Stimulated activated naive CD4-positive, alpha-beta T cell treated with Interleukin-2 at 50 U/mL for 16 hours (primary cell): ENCODE data around the gene MLEC.
"Not testable (repeated sequence)": the region's sequence is repeated elsewhere in the genome, so short reads cannot be mapped to it uniquely, and the experiment has no call there.

Source experiments
- DNase-seq: peaks from one replicate; lab custom pipeline; 2025; lab: John Stamatoyannopoulos, UW

The MLEC gene

DNA sequence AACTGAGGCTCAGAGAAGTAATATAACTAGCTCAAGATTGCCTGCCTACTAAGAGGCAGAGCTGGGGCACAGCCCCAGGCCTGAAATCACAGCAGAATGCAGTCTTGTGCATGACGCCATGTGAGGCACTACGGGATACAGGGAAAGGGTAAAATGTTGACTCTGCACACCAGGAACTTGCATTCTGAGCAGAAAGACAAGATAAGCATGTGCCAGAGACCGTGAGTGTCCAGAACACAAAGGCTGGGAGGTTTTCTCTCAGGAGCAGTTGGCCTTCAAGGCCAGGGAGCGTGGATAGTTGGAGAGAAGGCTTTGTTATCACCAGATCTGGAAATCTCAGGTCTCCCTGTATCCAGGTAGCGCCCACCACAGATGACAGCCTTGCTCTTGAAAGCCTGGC lies 23.2 kb upstream of the MLEC start:
- DNase-seq: no peak

DNA sequence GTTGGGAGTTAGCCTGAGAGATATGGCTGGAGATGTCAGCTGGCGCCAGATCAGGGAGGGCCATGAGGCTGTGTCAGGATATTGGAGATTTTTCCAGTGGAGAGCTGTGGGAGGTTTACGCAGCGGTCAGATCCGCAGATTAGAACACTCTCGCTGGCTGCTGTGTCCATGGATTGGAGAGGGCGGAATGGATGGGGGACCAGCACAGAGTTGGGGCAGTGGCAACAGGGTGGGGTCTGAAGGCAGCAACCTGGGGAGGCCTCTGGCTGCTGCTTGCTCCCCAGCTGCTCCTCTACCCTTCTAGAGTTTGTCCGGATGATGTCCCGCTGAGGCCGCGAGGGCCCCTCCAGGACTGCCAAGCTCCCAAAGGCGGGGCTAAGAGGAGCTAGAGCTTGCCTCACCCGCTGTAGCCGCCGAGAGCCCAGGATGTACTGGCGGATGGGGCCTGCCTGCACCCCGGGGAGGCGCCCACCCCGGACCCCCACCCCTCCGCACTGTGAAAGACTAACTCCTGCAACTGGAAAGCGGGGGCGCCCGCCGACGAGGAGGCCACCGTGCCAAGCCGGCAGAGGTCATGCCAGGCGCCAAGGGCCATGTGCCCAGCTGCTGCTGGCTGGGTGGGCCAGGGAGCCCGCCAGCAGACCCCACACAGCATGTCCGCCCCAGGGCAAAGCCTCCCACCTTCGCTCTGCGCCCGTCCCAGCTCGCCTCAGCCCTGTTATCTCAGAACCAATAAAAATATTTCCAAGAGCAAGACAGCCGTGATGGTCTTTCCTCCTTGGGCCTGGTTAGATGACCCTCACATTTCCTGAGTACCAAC lies 20.2 kb upstream of the MLEC start:
- DNase-seq: no peak

DNA sequence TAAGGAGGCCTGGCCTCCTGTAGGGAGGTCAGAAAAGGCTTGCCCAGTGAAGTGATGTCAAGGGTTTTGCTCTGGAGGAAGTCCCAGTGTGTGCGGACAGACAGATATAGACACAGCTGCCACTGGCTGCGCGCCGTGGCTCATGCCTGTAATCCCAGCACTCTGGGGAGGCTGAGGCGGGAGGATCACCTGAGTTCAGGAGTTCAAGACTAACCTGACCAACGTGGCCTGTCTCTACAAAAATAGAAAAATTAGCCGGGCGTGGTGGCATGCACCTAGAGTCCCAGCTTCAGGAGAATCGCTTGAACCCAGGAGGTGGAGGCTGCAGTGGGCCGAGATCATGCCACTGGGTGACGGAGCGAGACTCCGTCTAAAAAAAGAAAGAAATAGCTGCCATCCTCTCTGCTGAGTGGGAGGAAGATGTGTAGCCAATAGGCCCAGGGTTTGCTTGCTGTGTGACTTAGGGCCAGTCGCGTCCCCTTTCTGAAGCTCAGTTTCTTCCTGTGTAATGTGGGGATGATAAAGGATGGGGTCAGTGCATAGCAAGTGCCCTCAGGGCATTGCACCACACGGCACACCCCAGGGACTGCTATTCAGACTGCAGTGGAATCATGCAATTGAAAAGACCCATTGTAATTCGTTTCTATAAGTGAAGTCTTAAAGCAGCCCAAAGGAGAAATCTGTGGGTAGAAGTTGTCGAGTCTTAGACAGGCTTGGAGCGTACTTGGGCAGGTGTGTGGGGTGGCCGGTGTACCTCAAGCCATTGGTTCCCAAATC lies 18.7 kb upstream of the MLEC start:
- no peak for DNase-seq

DNA sequence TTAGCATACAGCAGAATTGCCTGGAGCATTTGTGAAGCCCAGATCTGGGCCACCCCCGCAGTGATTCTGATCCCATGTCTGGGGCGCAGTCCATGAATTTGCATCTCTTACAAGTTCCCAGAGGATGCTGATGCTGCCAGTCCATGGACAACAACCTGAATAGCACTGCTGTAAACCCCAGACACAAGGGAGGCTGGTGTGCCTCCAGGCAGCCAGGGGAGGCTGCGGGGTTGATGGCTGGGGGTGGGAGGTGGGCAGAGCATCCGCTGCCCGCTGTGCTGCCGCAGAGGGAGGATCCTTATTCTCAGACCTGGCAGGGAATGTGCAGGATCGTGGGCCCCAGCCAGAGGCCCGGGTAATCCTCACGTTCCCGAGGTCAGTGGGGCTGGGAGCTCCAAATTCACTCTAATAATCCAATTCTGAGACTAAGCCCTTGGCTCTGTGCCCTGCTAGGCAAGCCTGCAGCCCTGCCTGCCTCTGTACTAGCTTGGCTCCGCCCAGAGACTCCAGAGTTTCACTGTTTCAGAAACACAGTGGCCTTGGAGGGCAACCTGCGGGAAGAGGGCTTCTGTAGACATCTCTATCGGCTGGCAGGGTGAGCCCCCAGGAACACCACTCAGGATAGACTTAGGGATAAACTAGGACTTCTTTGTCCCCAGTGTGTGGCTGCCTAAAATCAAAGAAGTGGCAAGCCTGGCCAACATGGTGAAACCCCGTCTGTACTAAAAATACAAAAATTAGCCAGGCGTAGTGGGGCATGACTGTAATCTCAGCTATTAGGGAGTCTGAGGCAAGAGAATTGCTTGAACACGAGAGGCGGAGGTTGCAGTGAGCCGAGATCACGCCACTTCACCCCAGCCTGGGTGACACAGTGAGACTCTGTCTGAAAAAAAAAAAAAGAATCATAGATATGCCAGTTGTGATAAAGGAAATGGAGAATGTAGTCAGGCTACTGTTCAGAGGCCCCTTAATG lies 17.8 kb upstream of the MLEC start:
- no peak for DNase-seq

- DNase-seq: not testable (repeated sequence)
Measured at GRCh38 chr12:120670237-120670636, 16.7 kb upstream of the MLEC start.

DNA sequence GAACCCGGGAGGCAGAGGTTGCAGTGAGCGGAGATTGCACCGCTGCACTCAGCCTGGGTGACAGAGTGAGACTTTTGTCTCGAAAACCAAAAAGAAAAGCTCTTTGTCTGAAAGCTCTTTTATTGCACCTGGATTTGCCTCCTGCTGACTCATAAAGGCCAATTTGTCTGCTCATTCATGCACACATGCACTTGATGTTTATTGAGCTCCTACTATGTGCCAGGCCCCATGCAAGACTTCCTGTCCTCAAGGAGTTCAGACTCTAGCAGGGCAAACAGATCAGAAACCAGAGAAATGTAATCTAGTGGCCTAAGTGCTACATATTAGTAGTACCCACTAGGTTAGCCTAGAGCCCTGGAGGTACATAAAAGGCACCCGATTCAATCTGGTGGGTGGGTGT lies 16.3 kb upstream of the MLEC start:
- DNase-seq: no peak

DNA sequence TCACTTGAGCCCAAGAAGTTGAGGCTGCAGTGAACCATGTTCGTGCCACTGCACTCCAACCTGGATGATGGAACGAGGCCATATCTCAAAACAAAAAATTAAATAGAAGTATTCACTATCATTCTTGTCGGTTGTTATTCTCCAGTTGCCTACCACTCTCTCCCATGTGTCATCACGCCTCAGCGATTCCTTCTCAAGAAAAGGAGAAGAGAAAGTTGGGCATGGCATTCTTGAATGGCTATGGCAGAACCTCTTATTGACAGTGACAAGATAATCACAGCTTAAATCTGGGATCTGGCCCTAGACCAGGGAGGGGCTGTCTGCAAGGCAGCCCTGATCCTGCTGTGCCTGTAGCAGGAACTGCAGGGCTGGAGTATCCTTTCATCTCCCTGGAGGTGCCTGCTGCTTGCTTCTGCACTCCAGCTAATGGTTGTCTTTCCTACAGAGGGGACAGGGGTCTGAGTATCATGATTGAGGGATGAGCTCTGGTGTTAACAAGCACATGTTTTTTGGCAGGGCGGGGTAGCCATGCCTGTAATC lies 12.8 kb upstream of the MLEC start:
- no peak for DNase-seq

DNA sequence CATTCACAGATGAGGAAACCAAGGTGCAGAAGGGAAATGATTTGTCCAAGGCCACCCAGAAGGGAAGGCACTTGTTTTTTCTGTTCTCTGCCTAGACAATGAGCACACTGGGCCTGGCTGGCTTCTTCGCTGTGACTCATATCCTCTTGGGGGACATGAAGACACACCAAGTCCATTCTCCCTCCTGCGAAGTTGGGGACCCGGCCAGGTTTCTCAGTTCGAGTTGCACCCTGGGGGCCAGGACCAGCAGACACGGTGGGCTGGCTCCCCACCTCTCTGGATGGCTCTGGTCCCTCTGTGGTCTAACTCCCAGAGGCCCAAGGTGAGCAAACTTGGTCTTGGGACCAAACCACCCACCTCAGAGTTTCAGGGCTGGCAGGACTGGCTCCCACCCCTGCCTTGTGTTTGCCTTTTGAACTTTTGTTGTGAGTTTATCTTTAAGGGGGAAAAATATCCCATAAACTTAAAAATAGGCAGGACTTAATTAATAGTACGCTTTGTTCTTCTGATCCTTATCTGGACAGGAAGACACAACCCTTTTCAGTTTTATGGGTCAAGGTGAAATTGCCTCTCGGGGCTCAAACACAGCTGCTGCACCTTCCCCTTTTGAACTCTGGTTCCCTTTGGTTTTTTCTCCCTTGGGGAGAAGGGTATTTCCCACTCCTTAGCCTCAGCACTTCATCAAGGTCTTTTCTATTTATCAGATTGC lies 9.0 kb upstream of the MLEC start:
- DNase-seq: no peak

DNA sequence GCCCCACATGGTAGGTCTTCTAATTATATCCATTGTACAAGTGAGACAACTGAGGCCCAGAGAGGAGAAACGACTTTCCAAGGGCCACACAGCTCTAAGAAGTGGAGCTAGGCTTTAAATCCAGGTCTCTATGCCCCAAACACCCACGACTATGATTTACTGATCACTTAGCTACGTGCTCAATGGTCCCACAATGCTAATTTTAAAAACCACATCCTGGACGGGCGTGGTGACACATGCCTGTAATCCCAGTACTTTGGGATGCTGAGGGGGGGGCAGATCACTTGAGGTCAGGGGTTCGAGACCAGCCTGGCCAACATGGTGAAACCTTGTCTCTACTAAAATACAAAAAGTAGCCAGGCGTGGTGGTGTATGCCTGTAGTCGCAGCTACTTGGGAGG lies 8.4 kb upstream of the MLEC start:
- no peak for DNase-seq

DNA sequence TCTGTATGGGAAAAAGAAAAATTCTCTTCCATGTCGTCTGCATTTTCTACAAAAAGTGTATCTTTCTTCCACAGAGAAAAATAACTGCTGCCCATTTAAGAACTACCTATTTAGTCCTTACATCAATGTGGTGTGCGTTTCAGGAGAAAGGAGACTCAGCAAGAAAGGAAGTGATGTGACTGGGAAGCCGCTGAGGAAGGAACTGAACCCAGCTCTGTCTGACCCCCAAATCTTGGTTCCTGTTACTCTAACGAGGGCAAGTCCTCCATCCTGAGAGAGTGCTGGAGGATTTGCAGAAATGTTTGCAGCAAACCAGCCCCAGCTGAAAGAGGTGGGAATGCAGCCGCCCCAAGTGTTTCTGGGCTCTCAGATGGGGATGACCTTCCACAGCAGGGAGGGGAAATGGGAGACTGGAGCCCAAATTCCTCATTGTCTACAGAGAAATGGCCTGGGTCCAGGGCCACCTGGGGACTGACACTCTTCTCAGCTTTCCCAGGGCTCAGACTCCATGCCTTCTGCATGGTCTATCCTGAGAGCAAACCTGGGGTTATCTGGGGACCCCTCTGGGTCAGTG lies 6.7 kb upstream of the MLEC start:
- DNase-seq: no peak

GRCh38 chr12:120684523-120684932 lies 2.4 kb upstream of the MLEC start:
- no peak for DNase-seq

- DNase-seq: no peak
Measured at GRCh38 chr12:120685522-120685921, 1.4 kb upstream of the MLEC start.

GRCh38 chr12:120686151-120686689 lies 729 bp upstream of the MLEC start:
- peak; percentile 98 for DNase-seq

- DNase-seq: peak; percentile 43
Measured at GRCh38 chr12:120687578-120688289, 785 bp downstream of the MLEC start.

- no peak for DNase-seq
Measured at GRCh38 chr12:120688527-120689071, 1.6 kb downstream of the MLEC start.

GRCh38 chr12:120689397-120690082 lies 2.6 kb downstream of the MLEC start:
- DNase-seq: no peak

GRCh38 chr12:120690083-120690450 lies 3.1 kb downstream of the MLEC start:
- no peak for DNase-seq

DNA sequence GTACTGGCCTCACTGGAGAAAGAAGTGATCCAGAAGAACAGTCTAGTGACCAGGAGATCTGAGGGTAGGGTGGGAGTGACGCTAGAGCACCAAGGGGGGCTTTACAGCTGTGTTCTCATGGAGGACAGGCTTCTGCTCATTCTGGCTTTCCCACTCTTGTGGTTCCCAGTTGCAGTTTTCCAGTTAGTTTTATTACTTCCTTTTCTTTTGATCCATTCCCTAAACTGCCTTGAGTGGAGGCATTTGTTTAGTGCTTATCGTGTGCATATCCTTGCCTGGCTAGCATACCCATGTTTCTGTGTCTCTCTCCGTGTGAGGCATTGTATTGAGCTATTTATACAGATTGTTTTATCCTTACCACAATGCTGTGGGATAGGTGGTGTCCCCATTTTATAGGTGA lies 4.0 kb downstream of the MLEC start:
- DNase-seq: no peak

DNA sequence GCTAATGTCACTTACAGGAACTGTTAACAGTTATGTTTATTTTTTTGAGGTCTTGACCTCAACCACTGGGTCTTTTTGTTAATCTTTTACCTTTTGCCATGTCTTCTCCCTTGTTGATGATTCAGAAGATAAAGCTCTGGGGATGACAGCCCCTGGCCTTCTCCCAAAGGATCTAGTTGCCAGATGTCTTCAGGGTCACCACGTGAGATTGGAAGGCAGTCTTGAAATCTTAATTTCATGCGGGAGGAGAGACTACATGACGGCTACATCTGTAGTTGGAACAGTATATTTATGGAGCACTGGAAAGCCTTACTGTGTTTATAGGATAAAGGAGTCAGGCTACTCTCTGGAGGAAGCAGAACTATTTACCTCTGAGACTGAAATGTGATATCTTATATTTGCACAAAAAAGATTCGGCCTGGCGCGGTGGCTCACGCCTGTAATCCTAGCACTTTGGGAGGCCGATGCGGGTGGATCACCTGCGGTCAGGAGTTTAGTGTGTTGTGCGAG lies 5.6 kb downstream of the MLEC start:
- no peak for DNase-seq
